Head of caudate nucleus (tissue), 42 donors: ENCODE data around the gene RABL2A.
A peak's percentile ranks its signal among the peaks of the same experiment; 100 is the strongest.
"Not testable (repeated sequence)": the region's sequence is repeated elsewhere in the genome, so short reads cannot be mapped to it uniquely, and the experiment has no call there.

Source experiments
- DNase-seq, 42 donors: peaks; one replicate each; pipeline versions ENCODE4 v3.0.0 to v3.0.0-alpha.2; 2020 to 2021; ENCODE audit warnings: mixed read lengths in 7 of 42
- intact Hi-C: fragments of 100-400 bp; cut with DNase I; formaldehyde crosslinking; loops from one replicate; pipeline ENCODE4 v1.15.0; 2022

Gene RABL2A

DNA sequence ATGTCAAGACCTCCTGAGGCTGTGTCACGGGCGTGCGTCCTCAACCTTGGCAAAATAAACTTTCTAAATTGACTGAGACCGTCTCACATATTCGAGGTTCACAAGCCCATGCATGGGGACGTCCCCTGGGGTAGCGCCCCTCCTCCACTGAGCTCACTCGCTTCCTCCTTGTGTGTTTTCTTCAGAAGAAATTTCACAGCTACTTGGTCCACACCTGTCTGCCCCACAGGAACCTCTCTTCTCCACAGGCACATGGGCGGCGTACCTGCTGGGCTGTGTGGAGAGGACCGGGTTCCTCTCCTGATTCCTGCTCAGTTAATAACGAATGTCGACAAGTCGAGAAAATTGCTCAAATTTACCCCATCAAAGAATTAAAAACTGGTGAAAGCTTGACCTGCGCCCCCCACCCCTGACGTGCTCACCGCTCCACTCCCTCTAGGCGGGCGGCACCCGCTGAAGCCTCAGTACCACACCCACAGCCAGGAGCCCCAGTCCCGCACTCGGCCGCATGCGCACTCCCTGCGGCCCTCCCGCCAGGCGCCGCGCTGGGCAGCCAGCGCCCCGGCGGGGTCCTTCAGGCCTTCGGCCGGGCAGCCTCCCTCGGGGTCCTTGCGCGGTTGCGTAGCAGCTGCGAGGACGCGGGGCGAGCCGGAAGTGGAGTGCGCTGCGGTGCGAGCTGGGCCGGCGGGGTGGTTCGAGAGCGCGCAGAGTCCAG lies at the start of gene RABL2A:
Gene RABL2A, plus strand, starts transcription at position 651 of the 715 bp plus-strand sequence. CDS start 1,341 bp downstream, outside the sequence.
- intact Hi-C loops, result not testable (repeated sequence)
- peak; percentile 52 to 94 (median 85) for DNase-seq

DNA sequence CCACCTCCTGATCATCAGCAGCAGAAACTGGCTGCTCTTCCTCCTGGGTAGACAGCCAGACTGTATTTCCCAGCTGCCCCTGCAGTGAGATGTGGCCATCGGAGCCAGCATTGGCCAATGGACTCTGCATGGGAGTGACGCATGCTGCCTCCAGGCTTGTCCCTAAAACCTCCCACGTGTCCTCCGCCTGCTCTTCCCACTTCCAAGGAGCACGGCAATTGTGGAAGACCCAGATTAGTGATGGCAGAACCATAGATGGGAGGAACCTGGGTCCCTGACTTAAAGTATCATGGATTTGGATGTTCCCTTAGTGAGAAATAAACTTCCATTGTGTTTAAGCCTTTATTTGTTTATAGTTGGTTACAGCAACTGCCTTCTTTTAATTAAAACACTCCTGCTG lies 48.6 kb upstream of the RABL2A start:
- DNase-seq, result peak in 4 of 42 donors; percentile 3 to 31 (median 12)
- intact Hi-C loops, result not testable (repeated sequence)

DNA sequence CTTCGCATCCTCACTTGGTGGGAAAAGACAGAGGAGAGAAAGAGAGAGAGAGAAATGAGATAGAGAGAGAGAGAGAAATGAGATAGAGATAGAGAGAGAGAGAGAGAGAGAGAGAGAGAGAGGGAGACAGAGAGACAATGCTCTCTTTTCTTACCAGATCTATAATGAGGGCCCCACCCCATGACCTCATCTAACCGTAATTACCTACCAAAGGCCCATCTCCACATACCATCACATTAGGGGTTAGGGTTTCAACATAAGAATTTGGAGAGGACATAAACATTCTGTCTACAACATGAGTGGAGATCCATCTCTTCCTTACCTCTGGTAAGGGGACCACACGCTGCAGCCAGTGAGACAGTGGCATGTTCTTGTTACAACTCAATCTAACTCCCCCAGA lies 44.6 kb upstream of the RABL2A start:
- peak in 1 of 42 donors; percentile 24 for DNase-seq
- intact Hi-C loops, result not testable (repeated sequence)

DNA sequence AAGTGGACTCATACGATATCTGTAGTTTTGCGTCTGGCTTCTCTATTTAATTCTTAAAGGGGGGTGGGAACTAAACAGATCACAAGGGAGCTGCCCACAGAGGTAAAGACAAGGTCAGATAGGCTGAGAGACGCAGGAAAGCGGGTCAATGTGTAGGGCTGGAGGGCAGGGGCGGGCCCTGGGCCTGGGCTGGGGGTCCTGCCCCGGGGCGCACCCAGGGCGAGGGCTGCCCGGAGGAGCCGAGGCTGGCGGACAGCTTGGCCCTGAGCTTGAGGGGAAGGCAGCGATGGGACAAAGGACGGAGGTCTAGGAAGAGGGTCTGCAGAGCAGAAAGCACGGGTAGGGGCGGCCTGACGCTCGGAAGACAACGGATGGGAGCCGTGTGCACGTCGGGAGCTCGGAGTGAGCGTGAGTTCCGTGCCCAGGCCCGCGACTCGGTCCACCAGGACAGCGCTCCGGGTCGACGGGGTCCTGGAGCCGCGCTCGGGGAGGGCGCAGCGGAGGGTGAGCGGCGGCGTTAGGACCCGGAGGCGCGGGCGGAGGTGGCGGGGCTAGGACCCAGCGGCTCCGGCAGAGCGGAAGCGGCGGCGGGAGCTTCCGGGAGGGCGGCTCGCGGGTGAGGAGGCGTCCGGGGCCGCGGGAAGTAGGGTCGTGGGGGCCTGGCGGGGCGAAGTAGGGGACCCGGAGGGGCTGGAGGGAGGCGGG lies 43.4 kb upstream of the RABL2A start:
- intact Hi-C loops, result not testable (repeated sequence)
- DNase-seq, result peak; percentile 31 to 95 (median 89)

DNA sequence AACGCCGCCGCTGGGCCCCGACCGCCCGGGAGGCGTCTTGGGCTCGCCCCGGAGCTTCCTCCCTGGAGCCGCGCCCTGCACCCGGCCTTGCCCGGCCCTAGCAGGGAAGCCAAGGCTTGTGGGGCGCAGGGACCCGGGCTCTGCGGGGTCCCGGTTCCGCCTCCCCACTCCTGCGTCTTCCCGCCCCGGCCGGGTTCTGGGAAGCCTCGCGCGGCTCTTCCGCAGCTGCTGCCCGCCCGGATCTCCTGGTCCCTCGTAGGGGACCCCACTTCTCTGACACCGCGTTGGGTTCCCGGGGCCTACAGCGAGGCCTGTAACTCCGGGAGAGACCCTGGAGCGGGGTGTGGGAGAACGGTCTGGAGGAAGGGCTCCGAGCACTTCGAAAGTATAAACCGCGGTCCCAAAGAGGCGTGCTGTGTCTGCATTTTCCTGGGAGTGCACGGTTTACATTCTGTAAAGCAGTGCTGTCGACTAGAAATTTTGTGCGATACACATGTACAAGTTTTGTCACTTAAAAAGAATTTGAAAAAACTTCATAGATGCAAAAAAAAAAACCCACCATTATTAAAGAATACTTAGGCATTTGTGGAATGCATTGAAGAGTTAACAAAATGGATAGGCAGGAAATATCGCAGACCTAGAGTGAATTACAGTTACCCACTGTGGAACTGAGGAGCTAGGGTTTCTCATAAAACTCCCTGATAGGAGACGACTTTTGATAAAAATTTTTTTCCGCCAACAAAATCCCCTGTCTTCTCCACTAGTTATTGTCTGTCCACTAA lies 42.6 kb upstream of the RABL2A start:
- peak in 6 of 42 donors; percentile 4 to 47 (median 24) for DNase-seq
- intact Hi-C loops, result not testable (repeated sequence)

DNA sequence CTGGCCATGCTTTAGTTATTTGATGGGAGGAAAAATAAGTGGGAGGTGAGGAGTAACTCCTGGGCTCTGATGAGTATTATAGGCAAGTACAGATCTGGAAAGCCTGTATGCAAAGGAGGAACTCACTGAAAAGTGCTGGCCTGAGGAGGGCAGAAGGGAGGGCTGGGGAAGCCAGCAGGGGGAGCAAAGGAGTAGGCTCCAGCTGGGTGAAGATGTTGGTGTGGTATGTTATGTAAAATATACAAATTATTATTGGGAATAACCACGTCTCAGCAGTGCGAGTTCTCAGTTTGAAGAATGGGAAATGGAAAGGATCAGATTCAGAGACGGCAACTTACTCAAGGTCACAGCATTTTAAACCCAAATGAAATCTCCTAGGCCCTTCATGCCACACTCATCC lies 39.9 kb upstream of the RABL2A start:
- DNase-seq, result peak; percentile 28 to 83 (median 64)

DNA sequence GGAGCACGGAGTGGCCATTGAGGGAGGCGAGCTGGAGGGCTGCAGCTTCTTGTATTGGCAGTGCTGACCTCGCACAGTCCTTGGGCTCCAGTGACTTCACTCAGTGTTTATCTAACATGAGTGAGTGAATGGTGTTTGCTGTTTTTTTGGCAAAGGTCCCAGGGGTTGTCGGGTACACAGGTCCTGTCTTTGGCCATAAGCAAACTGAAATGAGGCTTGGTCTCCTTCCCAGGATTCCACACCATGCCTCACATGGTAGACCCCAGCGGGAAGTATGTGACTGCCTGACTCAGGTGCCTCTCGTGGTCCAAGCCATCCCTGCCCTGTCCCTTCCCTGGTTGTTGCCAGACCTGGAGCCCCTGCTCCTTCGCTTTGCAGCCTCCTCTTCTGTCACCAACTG lies 37.5 kb upstream of the RABL2A start:
- intact Hi-C loops, DNase-seq: not testable (repeated sequence)

More for the DNA sequence above, 39.9 kb upstream of the RABL2A start:
- intact Hi-C loops, result not testable (repeated sequence)

DNA sequence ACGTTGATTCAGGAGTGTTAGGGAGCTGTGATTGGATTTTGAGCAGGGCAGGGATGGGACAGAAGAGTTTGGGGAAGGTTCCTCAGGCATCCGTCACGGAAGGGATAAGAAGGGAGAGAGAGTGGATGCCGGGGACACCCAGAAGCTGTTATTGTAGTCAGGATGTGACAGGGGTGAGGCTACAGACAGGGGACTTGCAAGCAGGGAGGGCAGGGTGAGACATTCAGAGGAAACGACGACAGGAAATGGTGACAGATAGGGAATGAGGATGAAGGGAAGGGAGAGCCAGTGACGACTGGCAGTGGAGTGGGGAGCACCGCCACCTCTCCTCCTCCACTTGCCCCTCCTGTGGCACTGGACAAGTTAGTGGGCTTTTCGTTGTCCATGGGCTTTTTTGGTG lies 35.1 kb upstream of the RABL2A start:
- intact Hi-C loops, DNase-seq: not testable (repeated sequence)

DNA sequence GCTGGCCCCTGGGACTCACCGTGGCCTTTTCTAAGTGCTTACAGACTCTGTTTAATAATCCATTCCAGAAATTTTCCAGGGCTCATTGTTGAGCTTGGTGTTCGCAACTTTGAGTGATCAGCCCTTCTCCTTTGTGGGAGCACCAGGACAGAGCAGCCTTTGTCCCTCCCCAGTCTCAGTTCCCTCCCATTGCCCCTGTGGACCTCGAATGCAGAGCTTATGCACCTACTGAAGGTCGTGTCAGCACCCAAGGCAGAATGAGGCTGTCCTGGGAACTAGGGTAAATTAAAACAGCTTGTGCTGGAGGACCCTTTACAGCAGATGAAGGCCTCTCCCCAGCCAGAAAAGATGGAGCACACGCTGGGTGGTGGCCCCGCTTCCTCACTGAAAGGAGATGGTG lies 33.8 kb upstream of the RABL2A start:
- intact Hi-C loops, DNase-seq: not testable (repeated sequence)

DNA sequence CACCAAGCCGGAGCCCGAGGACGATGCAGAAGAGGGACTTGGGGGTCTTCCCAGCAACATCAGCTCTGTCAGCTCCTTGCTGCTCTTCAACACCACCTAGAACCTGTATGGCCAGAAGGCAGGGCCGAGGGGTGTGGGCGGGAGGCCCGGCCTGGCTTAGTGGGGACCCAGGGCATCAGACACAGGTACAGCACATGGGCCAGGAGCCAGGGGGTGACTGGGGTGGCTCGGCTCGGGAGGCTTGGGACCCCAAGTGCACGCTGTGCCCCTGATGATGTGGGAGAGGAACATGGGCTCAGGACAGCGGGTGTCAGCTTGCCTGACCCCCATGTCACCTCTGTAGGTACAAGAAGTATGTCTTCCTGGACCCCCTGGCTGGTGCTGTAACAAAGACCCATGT lies 31.3 kb upstream of the RABL2A start:
- intact Hi-C loops, DNase-seq: not testable (repeated sequence)

DNA sequence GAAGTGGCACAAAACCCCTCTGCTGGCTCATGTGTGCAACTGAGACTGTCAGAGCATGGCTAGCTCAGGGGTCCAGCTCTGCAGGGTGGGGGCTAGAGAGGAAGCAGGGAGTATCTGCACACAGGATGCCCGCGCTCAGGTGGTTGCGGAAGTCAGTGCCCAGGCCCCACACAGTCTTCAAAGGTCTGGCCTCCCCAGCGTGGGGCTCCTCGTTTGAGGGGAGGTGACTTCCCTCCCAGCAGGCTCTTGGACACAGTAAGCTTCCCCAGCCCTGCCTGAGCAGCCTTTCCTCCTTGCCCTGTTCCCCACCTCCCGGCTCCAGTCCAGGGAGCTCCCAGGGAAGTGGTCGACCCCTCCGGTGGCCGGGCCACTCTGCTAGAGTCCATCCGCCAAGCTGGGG lies 29.9 kb upstream of the RABL2A start:
- DNase-seq, intact Hi-C loops: not testable (repeated sequence)

DNA sequence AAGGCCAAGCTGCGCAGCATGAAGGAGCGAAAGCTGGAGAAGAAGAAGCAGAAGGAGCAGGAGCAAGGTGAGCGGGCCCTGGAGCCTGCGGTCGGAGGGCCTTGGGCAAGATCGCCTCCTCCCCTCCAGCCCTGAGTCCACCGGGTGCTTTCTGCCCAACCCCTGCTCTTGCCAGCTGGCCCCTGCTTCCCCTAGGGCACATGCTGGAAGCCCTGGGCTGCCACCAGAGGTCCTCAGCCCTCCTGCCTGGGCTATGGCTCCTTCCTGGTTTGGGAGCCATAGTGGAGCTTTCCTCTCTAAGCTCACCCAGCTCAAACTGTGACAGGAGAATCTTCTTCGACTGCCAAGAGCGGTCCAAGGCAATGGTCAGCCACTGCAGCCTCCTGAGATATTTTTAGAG lies 29.5 kb upstream of the RABL2A start:
- intact Hi-C loops, DNase-seq: not testable (repeated sequence)

DNA sequence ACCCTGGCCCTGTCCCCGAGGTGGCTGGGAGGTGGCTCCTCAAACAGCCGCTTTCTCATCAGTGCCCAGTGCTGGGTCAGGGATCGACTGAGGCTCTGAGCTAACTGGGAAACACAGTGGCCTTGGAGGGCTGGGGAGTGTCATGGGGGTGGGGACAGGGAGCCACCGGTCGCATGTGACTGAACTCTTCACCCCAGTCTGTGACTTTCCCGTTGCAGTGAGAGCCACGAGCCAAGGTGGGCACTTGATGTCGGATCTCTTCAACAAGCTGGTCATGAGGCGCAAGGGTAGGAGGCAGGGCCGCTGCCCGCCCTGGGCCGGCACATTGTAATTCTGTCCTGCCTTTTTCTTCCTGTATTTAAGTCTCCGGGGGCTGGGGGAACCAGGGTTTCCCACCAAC lies 28.9 kb upstream of the RABL2A start:
- intact Hi-C loops, DNase-seq: not testable (repeated sequence)

DNA sequence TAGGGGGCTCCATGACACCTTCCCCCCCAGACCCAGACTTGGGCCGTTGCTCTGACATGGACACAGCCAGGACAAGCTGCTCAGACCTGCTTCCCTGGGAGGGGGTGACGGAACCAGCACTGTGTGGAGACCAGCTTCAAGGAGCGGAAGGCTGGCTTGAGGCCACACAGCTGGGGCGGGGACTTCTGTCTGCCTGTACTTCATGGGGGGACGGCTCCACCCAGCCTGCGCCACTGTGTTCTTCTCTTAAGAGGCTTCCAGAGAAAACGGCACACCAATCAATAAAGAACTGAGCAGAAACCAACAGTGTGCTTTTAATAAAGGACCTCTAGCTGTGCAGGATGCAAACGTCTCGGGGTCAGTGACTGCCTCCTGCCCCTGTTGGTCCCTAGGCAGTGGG lies 28.3 kb upstream of the RABL2A start:
- intact Hi-C loops, DNase-seq: not testable (repeated sequence)

DNA sequence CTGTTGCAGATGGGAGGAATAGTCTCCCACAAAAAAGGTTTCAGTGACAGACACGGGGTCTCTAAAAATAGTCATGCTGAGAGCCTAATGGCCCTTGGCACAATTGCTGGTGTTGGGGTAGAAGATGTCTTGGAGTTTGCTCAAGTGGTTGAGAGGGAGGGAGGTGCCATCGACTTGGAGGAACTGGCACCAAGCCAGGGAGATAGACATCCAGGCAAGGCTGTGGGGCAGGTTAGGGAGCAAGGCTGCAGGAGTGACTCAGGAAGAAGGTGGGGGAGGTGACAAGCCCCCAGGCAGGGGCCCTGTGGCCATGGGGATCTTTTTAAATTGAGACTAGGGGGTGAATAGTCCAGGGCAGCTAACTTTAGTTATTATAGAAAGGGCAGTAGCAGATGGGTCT lies 27.9 kb upstream of the RABL2A start:
- intact Hi-C loops, DNase-seq: not testable (repeated sequence)

DNA sequence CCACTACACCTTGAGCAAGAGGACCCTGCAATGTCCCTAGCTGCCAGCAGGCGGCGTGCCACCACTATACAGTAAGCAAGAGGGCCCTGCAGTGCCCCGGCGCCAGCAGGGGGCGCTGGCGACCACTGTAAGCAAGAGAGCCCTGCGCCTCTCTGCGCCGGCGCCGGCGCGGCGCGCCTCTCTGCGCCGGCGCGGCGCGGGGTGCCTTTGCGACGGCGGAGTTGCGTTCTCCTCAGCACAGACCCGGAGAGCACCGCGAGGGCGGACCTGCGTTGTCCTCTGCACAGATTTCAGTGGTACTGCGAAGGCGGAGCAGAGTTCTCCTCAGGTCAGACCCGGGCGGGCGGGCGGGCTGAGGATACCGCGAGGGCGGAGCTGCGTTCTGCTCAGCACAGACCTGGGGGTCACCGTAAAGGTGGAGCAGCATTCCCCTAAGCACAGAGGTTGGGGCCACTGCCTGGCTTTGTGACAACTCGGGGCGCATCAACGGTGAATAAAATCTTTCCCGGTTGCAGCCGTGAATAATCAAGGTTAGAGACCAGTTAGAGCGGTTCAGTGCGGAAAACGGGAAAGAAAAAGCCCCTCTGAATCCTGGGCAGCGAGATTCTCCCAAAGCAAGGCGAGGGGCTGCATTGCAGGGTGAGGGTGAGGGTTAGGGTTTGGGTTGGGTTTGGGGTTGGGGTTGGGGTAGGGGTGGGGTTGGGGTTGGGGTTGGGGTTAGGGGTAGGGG lies 24.9 kb upstream of the RABL2A start:
- peak in 30 of 42 donors; percentile 6 to 81 (median 50) for DNase-seq

DNA sequence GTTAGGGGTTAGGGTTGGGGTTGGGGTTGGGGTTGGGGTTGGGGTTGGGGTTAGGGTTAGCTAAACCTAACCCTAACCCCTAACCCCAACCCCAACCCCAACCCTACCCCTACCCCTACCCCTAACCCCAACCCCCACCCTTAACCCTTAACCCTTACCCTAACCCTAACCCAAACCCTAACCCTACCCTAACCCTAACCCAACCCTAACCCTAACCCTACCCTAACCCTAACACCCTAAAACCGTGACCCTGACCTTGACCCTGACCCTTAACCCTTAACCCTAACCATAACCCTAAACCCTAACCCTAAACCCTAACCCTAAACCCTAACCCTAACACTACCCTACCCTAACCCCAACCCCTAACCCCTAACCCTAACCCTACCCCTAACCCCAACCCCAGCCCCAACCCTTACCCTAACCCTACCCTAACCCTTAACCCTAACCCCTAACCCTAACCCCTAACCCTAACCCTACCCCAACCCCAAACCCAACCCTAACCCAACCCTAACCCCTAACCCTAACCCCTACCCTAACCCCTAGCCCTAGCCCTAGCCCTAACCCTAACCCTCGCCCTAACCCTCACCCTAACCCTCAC lies 24.1 kb upstream of the RABL2A start:
- DNase-seq, result no peak
- intact Hi-C loops, result no loop called here

More for the DNA sequence above, 24.9 kb upstream of the RABL2A start:
- intact Hi-C loops, result not testable (repeated sequence)

DNA sequence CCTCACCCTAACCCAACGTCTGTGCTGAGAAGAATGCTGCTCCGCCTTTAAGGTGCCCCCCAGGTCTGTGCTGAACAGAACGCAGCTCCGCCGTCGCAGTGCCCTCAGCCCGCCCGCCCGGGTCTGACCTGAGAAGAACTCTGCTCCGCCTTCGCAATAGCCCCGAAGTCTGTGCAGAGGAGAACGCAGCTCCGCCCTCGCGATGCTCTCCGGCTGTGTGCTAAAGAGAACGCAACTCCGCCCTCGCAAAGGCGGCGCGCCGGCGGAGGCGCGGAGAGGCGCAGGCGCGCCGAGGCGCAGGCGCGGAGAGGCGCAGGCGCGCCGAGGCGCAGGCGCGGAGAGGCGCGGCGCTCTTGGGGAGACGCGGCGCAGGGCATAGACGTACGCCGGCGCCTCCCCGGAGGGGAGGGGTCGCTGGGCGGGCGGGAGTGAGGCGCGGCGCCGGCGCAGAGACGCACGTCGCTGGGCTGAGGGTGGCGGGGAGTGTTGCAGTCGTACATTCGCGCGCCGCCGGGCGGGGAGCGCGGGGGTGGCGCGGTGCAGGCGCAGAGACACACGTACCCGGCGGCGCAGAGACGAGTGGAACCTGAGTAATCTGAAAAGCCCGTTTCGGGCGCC lies 23.5 kb upstream of the RABL2A start:
- peak; percentile 65 to 94 (median 84) for DNase-seq
- intact Hi-C loops, result not testable (repeated sequence)
